PC-3 (cell line): ENCODE data around the gene CLMP.

Experiments used
- EZH2 ChIP-seq: fragments of 300-600 bp; sonication (generic); IDR thresholded peaks from one replicate; pipeline ENCODE4 v1.6.1; 2017; ENCODE audit warnings: antibody characterized with exemption, mild to moderate bottlenecking, low read length; ENCODE audit not compliant: unreplicated experiment
- TF ChIP-seq, protein P1 (sequence below): fragments of 300-600 bp; sonication (generic); conservative IDR thresholded peaks from 2 replicates; pipeline ENCODE4 v1.5.1; 2017; ENCODE audit warnings: antibody characterized with exemption, low read depth, mild to moderate bottlenecking, low read length

DNA sequence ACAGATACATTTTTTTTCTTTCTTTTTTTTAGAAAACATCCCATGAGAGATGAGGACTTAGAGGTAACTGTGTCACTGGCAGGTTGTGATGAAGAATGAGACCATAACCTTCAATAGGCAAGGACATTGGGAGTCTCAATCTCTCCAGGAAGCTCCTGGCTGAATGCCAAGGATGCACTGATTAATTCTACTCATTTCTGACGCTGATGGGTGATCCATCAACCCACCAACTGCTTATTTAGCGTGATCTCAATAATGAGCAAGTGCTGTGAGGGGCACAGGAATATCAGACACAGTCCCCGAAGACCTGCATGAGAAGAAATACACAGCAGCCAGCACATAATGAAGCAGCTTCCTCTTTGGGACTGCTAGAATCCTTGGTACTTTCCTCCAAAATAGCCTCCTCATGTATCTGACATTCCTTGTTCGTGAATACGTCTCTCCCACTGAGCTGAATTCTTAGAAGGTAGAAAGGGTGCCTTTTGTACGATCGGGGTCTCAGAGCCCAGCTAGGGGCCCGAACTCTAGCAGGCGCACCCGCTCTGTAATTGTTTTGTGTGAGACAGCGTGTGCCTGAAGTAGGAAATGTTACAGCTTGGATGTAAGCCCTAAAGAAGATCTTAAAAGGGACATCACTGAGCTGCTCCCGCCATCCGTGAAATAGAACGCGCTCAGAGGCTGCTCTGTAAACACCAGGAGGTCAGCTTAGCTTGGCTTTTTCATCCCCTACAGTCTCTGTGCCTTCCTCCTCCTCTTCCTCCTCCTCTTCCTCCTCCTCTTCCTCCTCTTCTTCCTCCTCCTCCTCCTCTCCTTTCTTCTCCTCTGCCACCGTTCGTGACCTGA lies 7.2 kb downstream of the CLMP start:
- TF ChIP-seq, protein P1, sequence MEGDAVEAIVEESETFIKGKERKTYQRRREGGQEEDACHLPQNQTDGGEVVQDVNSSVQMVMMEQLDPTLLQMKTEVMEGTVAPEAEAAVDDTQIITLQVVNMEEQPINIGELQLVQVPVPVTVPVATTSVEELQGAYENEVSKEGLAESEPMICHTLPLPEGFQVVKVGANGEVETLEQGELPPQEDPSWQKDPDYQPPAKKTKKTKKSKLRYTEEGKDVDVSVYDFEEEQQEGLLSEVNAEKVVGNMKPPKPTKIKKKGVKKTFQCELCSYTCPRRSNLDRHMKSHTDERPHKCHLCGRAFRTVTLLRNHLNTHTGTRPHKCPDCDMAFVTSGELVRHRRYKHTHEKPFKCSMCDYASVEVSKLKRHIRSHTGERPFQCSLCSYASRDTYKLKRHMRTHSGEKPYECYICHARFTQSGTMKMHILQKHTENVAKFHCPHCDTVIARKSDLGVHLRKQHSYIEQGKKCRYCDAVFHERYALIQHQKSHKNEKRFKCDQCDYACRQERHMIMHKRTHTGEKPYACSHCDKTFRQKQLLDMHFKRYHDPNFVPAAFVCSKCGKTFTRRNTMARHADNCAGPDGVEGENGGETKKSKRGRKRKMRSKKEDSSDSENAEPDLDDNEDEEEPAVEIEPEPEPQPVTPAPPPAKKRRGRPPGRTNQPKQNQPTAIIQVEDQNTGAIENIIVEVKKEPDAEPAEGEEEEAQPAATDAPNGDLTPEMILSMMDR = no peak
- no peak for TF ChIP-seq EZH2
